Kidney glomerular epithelial cell (primary cell): ENCODE results near the gene TXNRD2.

ENCODE experiments used
- DNase-seq: peaks from one replicate; lab custom pipeline; 2025; lab: John Stamatoyannopoulos, UW

The TXNRD2 gene

GRCh38 chr22:19941365-19942082, at the start of gene TXNRD2, which contains the start of gene COMT:
TXNRD2 (minus strand) TSS chr22:19941818; CDS start chr22:19941803, 15 bp downstream.
COMT (plus strand) TSS chr22:19941772; CDS start chr22:19962527, 20,755 bp downstream.
- DNase-seq, result peak; percentile 17

DNA sequence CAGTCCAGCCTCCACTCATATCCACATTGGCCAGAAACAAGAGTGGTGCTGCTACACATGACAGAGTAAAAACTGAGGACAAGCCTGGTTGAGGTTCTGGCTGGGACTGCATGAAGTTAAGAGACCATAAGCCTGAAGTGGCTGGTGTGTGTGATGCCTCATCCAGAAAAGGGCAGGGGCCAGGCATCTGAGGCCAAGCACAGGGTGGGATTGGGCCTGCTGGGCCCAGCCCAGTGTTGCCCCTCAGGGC, 49.7 kb upstream of the TXNRD2 start:
- DNase-seq, result no peak

DNA sequence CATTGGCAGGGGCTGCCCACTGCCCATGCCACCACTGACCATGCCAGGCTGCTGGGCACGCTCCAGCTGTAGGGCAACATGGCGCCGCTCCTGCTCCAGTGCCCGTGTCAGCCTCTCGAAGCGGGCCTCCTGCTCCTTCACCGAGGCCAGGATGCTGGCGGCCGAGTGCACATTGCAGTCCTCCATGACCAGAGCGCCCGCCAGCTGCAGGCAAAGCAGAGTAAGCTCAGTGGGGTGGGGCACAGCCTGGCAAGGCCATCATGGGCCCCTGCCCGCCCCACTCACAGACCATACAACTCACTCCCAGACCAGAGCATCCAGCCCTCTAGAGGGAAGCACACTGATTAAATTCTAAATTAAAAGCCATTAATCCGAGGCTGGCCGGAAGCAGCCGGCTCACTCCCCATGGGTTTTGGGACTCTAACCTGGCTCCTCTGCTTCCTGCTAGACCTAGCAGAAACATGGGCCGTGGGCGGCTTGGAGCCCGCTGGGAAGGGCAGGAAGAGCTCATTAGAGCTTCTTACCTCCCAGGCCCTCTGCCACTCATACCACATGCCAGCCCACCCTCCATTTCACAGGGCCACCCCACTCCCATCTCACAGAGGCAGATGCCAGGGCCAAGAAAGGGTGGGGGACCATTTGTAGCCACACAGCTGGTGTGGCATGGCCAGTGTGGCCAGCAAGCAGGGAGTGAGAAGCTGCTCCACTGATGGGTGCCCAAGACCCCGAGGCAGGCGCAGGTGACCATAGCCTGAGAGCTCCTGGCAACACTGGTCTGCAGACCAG, 49.2 kb upstream of the TXNRD2 start:
- DNase-seq, result no peak

DNA sequence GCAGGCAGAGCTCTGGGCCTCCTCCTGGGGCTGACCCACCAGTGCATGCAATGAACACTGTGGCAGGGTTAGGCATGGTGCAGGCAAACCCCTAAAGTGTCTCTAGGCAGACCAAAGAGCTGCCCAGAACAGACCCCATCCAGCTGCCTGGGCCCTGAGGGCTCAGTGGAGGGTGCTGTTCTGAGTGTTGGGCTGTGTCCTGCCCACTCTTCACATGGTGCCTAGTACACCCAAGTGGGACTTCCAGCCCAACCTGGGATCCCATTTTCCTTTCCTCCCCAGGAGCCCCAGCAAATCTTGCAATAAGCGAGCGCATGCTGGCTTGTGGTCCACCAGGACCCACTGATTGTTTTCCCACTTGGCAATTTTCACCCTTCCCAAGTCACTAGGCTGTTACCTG, 48.6 kb upstream of the TXNRD2 start:
- no peak for DNase-seq

DNA sequence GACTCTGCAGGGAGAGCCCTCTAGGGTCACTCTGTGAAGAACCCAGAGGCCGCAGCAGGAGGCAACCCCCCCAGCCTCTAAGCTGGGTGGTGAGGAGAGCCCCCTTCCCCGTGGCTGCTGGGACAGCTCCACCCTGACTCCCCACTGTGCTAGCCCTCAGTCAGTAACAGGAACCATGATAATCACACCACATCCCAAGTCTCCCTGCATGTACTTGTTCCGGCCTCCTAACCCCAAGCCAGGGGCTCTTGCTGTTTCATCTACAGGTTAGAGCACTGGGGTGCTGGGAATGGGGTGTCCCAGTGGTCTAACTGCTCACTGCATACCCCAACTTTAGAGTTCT, 48.1 kb upstream of the TXNRD2 start:
- no peak for DNase-seq

GRCh38 chr22:19988965-19989724, 47.5 kb upstream of the TXNRD2 start:
- DNase-seq, result no peak

DNA sequence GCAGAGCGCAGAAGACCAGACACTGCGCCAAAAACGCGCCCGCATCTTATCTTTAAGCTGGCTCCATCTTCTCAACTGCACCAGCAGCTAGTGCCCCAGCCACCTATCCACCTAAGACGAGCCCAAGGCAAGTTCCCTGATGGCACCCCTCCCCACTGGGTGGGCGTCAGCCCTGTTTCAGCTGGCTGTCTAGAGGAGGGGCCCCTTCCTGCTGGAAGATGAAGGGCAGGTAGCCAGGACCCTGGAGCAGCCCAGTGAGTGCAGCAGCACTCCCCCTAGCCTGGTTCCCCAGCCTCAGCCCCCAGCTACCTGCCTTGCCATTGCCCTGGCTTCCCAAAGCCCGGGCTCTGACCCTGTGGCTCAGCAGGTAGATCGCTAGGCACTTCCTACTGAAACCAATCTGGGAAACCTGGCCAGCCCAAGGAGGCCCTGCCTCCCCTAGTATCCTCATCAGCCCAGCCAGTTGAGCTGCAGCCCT, 46.8 kb upstream of the TXNRD2 start:
- no peak for DNase-seq

DNA sequence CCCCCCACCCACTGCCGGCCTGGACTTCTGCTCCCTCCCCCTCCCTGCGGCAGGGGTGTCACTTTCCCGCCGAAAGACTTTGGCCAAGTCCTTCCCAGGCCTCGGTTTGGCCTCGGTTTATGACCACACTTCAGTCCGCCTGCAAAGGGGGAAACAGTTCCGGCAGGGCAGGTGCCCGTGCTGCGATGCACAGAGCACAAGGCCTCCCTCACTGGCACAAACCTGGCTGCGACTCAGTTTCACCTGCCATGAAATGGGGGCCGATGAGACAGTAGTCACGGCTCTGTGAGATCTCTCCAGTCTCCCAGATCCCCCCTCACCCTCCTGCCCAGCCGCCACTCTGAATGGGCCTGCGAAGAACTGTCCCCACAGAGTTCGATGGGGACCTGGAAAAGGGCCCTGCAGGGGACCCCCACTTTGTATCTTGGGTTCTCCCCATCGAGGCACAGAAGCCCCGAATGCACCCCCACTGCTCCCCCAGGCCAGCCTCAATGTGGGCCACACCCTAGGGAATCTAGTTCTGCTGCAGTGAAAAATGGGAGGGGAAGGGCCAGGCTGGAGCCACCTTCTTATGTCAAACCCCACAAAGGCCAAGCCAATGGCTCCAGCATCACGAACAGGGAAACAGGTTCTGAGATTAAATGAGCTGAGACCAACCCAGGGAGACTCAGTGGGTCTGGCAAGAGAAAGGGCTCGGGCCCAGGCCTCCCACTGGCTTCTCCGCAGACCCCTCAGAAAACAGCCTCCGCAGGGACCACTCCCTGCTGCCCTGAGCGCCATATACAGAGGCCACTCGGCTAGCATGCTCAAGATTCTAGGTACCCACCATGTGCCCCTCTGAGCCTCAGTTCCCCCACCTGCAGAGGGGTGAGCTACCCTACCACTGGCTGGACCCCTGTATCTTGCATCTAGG, 46.0 kb upstream of the TXNRD2 start:
- DNase-seq, result no peak

DNA sequence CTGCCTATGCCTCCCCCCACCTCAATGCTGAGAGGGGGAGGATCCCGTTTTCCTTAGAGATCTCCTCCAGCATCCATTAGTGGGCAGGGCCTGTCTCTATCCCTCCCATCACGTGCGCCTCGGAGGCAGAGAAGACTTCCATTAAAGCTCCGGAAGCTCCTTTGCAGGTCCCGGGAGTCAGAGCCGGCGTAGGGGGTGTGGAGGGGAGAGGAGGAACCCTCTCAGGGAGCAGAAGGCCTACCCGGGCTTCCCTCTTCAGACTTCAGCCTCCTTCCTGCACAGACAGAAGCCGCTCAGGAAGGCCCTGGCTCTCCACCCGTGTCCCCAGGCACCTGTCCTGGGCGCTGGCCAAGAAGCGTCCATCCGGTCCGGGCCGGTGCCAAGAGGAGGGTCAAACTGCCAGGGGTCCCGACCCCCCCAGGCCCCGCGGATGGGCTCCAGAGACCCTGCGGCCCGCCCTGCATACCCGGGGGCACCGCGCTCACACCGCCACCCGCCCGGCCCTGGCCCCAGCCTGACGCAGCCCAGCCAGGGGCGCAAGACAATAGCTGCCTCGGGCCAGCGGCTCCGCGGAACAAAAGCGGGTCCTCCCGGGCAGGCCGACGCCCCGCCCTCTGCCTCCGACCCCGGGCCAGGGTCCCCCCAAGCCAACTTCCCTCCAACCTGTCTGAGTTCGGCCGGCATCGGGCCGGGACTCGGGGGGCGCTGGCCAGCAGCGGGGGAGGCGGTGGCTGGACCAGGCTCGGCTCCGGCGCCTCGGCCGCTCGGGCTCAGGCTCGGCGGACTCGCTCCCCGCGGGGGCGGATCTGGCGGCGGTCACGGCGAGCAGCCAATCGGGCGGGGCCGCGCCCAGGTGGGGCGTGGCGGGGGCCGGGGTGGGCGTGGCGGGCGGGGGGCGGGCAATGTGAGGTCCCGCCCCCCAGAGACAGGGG, 45.1 kb upstream of the TXNRD2 start:
- DNase-seq, result peak; percentile 66

DNA sequence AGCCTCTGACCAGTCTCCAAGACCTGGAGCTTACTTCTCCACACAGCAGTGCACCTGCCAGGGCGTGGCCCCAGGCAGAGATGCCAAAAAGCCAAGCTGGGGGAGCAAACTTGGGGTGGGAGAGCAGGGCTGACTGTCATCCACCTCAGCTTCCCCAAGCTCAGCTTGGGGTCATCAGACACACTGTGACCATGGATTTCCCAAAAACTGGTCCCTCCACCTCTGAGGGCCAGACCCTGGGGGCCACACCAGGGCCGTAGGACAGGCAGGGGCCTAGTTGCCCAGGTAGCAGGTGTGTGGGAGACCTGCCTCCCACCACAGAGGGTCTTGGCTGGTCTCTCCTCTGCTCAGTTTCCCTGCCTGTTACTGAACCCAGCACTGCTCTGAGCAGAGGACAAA, 44.4 kb upstream of the TXNRD2 start:
- DNase-seq, result no peak

GRCh38 chr22:19984851-19985811, 43.5 kb upstream of the TXNRD2 start:
- no peak for DNase-seq

DNA sequence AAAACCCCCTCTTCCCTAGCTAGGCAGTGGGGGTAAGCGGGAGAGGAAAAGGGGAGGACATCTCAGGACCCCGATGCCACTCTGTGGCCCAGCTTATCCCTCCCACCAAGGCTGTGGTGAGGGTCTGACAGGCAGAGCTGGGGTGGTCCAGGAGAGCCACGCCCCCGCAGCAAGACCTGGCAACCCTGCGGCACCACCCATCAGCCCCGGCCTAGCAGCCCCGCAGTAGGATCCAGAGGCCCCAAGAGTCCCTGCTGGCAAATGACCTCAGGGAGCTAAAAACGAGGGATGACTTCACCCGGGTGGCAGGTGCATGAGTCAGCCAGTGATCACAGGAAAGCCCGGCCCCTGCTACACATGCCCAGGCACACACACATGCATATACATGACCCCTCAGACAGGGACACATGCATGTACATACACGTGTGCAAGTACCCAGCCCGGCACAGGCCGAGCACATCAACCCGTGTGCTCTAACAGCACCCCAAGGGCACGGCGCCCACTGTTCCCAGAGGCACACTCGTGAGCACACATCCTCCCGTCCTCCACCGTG, 42.7 kb upstream of the TXNRD2 start:
- DNase-seq, result peak; percentile 65

- DNase-seq, result no peak
Observed at GRCh38 chr22:19983741-19984140, 42.1 kb upstream of the TXNRD2 start.

DNA sequence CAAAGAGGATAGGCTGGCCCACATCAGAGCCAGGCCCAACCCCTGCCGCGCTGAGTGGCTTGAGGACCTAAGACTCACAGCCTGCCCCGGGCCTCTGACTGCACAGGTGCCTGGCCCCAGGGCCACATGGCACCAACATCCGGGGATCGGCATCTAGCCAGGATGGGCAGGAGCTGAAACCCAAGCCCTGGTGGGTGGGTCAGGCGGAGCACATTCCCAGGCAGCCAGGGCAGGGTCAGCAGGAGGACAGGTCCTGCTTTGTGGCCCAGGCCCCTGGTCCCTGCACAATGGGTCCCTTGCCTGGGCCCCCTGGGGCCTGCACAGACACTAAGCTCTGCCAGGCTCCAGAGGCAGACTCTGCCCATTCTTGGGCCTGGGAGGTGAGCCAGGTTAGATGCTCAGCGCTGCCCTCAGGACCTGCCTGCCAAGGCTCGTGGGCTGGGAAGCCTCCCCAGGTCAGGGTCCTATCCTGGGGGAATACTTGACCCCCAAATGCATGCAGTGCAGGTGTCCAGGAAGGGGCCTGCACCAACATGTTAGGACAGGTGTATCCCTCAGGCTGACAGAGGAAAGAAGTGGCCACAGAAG, 41.5 kb upstream of the TXNRD2 start:
- DNase-seq, result no peak

DNA sequence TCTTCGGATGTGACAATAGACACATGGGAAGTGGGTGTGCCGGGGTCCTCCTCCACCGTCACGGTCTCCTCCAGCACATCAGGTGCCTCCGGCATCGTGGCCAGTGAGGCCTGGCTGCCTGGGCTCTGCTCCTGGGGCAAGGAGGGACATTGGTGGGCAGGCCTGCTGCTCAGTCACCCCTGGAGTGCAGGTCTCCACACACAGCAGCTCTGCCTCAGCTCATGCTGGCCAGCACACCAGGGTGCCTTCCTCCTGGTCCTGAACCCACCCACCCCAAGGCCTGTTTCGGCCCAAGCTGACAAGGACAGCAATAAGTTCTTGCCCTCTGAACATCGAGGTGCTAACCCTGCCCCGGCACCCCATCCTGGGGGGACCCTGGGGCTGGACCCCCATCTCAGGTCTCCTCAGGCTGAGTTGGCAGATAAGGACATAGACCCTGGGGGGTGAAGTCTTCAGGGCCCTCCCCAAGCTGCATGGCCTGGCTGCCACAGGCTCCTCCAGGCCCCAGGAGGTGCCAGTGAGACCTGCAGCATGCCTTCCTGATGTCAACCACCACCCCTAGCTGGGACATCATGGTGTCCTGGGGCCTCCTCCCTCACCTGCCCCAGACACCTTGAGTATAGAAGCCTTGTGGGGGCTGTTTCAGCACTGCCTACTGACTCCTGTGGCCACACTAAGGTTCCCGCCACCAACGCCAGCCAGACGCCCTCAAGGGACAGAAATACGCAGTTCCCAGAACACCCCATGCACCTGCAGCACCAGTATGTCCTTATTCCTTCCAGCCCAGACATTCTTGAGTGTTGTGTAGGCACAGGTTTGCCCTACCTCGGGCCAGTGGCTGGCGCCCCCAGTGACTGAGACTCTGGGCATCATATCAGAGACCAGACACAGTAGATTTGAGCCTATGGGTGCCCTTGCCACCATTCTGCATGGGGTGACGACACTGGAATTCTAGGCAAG, 40.6 kb upstream of the TXNRD2 start:
- no peak for DNase-seq

- no peak for DNase-seq
Observed at GRCh38 chr22:19981171-19981960, 39.7 kb upstream of the TXNRD2 start.

- no peak for DNase-seq
Observed at GRCh38 chr22:19980766-19981165, 39.1 kb upstream of the TXNRD2 start.
